ENCODE data around the gene IGF2BP3.
"Not testable (repeated sequence)": the region's sequence is repeated elsewhere in the genome, so short reads cannot be mapped to it uniquely, and the experiment has no call there.

IGF2BP3 gene

DNA sequence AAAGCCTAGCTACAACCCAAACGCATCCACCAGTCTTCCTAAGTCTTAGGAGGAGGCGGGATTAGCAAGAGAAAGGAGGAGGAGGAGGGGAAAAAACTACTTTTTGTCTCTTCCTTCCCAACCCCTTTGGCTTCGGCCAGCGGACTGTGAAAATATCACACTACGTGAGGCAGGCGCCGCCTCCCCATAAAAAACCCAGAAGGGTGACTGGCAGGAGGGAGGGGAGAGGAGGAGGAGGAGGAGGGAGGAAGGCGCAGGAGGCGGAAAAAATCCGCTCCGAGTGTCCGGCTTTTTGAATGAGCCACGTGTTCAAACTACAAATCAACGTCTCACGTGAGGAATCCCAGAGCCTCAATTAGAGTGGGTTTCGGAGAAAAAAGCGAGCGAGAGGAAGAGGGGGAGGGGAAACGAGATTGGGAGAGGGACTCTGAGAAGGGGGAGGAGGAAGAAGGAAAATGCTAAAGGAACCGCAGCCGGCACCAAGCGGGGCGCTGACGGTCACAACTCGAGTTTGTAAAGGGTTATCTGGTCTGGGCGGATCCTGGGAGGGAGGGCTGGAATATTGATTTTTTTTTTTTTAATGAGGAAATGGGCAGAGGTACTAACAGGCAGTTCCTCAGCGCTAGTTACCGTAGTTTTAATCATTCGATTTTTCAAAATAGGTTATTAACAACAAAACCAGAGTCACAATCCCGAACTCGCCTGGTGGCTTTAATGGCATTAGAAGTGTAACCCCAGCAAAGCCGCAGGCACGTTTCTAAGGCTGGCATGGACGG is at the start of gene IGF2BP3:
Gene IGF2BP3, minus strand, starts transcription at position 162 of the 776 bp plus-strand sequence. CDS start 381 bp downstream, outside the sequence.
- DNase-seq = no peak

DNA sequence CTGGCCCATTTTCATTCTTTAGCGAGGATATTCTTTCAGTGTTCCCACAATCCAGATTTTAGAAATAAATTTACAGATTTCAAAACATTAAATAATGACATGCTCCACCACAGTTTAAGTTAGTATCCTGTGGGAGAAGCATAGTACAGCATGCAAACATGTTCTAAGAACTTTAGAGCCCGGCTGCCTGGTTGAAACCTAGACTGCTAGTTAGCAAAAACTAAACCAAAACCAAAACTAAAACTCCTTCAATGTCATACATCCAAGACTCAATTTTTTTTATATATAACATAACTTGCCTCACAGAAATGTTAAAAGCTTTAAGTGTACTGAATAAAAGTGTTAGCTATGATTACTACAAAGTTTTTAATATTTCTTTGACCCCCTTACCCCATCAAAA is 44.5 kb upstream of the IGF2BP3 start:
- DNase-seq = no peak

DNA sequence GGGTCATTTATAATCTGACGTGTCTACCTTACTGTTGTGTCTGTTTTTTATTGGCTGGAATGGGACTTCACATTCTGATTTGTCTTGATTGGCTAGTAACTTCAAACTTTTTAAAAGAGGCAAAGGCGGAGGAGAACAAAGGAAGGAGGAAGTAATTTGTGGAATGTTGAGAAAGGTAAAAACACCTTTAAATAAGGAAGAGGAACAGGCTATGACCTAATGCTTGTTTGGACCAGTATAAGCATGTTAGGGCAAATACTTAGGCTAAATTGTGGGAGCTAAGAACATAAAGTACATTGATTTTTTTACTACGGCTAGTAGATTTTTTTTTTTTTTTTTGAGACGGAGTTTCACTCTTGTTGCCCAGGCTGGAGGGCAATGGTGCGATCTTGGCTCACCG is 43.5 kb upstream of the IGF2BP3 start:
- not testable (repeated sequence) for DNase-seq

DNA sequence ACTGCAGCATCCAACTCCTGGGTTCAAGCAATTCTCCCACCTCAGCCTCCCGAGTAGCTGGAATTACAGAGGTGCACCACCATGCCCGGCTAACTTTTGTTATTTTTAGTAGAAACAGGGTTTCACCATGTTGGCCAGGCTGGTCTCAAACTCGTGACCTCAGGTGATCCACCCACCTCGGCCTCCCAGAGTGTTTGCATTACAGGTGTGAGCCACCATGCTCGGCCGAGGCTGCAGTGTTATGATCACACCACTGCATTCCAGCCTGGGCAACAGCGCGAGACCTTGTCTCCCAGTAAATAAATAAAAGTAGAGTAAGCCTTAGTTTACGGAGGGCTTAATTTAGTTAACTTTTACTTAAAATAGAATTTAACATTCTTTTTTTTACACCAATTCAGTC is 23.7 kb upstream of the IGF2BP3 start:
- DNase-seq = no peak

DNA sequence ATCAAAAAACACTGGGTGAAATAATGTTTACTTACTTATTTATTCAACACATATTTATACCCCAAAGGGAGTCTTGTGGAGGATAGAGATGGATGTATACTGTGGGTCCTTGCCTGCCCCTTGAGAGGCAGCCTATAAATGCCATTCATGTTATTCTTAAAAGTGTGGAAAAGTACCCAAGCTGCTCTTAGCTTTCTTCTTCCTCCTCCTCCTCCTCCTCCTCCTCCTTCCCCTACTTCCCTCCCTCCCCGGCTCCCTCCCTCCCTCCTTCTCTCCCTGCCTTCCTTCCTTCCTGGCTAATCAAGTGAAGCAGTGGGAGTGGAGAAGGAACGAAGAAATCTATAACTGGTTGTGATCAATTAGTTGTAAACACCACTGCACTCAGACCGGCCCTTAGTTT is 21.2 kb upstream of the IGF2BP3 start:
- DNase-seq = no peak

DNA sequence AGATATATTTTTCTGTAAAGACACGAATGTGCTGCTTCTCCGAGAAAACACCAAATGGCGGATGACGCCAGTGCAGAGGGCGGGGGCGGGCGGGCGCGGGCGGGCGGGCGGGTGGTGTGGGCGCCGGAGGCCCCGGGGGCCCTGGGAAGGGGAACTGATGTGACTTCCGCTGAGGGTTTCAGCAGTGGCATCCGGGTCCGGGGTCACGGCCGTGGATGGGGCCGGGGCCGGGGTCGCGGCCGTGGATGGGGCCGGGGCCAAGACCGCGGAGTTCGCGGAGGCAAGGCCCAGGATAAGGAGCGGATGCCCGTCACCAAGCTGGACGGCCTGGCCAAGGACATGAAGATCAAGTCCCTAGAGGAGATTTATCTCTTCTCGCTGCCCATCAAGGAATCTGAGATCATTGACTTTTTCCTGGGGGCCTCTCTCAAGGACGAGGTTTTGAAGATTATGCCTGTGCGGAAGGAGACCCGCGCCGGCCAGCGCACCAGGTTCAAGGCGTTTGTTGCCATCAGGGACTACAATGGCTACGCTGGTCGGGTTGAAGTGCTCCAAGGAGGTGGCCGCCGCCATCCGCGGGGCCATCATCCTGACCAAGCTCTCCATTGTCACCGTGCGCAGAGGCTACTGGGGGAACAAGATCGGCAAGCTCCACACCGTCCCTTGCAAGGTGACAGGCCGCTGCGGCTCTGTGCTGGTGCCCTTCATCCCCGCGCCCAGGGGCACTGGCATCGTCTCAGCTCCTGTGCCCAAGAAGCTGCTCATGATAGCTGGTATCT is 20.3 kb upstream of the IGF2BP3 start:
- DNase-seq = peak in 36 of 51 donors; percentile 9 to 65 (median 34)

DNA sequence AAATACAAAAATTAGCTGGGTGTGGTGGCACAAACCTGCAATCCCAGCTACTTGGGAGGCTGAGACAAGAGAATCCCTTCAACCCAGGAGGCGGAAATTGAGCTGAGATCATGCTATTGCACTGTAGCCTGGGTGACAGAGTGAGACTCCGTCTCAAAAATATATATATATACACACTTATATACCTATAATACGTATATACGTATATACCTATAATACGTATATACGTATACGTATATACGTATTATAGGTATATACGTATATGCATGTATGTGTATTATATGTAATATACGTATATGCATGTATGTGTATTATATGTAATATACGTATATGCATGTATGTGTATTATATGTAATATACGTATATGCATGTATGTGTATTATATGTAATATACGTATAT is 18.4 kb upstream of the IGF2BP3 start:
- DNase-seq = not testable (repeated sequence)

DNA sequence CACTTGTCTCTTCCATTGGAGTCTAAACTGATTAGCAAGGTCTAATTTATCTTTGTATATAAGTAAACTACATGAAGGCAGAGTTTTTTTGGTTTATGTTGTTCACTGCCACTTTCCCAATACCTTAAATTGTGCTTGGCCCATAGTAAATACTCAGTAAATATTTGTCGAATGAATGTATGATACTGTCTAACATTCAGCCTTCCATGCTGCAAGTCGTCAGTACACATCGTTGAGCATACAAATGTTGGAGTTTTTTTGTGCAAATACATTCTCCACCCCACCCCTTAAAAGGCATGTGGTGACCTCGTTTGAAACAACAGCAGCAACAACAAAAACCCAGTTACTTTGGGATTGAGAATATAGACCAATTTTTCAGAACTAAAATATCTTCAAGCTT is 17.4 kb upstream of the IGF2BP3 start:
- DNase-seq = no peak

DNA sequence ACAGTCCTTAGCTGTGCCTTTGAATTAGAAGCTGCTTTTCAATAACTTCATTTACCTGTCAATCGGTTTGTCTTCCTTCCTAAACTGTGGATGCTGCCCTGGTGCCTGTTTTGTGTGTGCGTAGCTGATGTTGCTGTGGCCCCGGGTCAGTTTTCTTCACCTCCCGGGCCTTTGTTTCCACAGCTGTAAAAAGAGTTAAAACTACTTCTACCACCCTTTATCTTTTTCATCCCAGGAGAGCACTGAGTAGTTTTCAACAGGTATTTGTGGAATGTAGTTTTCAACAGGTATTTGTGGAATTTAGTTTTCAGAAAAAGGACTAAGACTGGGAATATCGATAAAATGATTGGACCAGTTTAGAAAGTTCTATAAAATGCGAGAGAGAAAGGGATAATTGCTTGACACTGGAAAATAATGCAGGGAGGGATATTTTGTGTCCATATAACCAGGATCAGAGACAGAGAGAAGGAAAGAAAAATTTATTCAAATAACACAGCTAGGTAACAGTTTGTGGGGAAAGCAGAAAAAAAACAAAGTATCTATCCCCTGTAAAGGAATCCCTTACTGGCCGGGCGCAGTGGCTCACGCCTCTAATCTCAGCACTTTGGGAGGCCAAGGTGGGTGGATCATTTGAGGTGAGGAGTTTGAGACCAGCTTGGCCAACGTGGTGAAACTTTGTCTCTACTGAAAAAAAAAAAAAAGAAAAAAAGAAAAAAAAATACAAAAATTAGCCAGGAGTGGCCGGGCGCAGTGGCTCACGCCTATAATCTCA is 15.9 kb upstream of the IGF2BP3 start:
- no peak for DNase-seq

DNA sequence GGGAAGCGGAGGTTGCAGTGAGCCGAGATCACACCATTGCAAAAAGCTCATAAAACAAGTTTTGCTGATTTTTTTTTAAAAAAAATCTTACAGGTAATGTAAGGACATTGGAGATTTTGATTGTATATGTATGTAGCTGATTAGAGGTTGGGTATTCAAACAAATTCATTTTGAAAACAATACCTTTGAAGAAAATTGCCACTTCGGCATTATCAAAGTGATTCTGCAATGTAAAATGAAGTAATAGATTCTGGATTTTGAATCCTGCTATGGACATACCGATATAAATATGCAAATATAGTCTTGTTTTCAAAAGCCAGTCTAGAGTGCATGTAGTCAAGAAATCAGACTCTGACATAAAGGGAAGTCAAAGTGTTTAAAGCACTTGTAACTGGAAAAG is 12.4 kb upstream of the IGF2BP3 start:
- DNase-seq = no peak

DNA sequence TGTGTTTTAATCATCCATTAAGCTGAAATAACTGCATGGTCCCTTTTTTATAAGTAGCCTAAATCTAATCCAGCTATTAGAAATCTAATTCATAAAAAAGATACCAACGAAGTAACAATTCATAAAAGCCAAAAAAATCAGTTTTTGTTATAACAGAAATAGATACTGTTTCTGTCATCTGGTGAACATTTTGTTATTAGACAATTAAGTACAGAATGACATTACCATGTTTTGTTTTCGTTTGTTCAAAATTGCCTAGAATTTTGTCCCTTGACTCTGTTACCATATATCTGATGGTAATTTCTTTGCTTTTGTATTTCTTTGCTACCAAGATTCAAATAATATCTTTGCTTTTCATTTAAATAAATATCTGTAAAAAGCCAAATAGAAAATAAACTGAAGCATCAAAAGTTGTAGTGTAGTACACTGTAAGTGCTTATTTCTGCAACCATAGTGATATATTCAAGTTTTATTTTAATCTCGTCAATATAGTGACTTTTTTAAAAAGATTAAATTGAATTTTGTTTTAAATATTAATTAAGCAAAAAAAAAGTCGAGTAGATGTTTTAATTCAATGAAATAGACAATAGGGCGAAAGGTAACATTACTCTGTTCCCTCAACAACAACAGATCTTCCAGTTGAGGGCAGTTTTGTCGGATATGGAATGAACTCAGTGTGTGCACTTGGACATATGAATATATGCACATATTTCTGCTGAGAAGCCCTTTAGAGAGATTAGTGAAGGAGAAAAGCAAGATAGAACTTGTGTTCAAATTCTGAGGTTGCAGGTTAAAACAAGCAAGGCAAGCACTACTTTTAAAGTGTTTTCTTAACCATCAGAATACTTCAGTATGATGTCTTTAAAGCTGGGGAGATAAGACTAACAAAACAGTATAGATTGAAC is 7.9 kb upstream of the IGF2BP3 start:
- DNase-seq = no peak

DNA sequence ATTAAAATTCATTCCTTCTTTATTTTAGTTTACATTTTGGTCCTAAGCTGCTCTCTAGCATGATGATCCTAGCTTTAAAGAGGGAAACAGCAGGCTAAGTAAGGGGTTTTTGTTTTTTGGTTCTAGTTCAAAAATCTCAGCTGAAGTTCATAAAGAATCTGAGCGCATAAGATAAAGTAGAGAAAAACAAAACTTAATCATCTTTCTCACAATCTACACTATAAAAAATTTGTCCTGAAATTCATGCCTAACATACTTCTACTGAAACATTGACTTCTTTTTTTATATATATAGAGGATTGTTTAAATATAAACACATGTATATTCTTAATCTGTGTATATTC is 6.8 kb upstream of the IGF2BP3 start:
- DNase-seq = no peak

DNA sequence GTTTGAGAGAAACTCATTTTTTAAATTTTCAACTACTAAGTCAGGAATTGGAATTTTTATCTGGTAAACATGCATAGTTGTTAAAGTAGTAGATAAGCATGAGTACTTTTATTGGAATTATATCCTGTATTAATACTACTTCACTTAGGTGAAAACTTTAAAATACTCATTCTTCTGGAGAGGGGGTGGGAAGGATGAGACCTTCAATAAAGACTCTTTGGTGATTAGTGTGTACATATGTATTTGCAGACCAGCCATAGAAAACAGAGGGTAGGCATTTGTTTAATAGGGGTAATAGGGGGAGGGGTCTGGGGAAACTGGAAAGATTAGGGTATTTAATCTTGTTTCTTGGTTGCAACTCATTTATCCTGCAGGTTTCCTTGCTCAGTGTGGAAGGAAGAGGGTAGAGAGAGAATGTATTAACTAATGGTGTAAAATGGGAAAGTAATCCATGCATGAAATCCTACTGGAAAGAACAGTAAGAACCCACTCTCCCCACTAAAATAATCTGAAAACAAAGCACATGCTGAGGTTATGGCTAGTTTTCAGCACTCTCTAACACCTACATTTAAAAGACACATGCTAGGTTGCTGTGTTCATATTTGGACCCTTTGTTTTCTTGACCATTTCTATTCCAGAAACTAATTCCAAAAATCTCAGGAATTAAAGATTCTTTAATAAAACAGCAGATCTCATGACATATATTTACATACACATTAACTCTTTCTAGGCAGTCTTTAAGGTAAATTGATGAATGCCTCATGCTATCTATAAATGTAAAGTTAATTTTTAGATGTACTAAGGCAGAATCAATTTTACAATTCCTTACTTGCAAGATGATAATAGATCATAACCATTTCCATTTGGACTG is 6.2 kb upstream of the IGF2BP3 start:
- DNase-seq = no peak

DNA sequence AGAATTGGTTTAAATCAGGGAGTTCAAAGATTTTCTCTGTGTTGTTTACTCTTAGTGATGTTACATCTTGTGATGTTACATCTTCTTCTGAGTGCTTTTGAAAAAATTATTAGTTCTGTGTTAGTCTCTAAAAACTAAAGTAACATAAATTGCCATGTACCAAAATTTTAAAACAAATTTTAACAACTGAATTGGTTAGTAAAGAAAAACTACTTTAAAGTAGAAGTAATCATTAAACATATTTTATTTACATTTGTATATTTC is 5.2 kb upstream of the IGF2BP3 start:
- DNase-seq = no peak

DNA sequence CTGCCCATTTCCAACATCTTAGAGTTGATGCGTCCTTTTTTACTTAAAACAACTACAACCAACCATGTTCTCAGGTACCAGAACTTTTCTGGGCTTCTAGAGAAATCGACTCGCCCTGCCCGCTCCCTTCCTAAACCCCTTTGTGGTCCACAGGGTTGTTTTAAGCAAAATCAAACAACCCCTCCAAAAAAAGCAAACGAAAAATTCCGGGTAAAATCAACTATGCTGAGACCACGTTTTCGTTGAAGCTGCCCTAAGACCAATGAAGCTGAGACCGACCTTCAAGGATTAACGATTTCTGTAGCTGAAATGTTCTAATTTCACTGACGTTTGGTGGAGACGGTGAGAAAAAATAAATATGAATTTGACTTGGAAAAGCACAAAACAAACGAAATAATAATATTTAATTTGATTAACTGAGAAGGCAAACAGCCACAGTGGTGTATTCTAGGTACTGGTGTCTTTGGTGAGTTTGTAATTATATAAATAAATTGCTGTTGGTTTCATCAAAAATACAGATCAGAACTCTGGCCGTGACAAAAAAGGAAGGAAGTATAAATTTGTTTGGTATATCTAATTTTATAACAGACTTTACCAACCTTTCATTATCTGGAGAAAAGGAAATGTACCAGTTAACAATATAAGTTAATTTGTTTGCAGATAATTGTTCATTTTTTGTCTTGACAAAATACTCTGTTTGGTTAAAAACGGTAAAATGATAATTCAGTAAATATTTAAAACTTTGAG is 4.7 kb upstream of the IGF2BP3 start:
- no peak for DNase-seq

DNA sequence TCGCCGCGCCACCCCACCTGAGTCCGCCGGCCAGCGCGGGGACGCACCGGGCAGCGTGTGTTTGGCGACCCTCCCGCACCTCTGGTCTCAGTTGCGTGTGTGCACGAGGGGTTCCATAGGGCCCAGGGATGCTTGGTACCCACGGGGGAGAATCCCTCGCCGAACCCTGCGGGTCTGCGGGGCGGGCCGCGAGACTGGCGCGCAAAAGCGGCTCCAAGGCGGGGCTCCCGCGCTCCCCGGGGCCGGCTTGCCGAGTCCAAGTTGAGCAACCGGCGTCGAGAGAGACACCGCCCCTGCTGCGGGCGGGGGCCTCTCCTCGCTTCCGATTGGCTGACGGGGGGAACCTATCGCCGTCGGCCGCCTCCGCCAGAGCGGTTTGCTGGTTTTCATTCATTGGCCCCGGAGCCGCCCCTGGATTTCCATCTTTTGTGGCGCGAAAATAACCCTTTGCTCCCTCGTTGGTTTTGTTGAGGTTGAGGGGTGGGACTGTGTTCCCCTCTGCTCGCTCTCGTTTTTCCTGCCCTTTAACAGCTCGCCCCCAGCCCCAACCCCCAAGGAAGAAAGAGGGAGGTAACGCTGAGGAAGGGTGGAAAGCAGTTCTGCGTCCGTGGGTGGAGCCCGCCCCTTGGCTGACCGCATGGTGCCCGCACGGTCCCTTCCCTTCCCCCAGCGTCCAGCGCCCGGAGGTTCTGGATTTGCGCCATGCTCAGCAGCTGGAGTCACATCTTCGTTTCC is 4.0 kb upstream of the IGF2BP3 start:
- peak in 2 of 51 donors; percentile 12 to 18 for DNase-seq

DNA sequence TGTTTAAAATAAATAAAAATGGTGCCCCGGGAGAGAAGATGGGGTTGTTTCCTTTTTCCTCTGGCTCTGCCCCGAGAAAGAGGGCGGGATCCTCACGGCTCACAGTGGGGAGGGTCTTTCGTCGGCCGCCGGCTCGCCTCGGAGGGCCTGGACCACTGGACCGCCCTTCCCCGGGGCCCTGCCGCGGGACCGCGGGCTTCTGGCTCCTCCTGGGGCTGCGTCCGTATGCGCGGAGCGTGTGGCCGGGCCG is 3.5 kb upstream of the IGF2BP3 start:
- DNase-seq = no peak

DNA sequence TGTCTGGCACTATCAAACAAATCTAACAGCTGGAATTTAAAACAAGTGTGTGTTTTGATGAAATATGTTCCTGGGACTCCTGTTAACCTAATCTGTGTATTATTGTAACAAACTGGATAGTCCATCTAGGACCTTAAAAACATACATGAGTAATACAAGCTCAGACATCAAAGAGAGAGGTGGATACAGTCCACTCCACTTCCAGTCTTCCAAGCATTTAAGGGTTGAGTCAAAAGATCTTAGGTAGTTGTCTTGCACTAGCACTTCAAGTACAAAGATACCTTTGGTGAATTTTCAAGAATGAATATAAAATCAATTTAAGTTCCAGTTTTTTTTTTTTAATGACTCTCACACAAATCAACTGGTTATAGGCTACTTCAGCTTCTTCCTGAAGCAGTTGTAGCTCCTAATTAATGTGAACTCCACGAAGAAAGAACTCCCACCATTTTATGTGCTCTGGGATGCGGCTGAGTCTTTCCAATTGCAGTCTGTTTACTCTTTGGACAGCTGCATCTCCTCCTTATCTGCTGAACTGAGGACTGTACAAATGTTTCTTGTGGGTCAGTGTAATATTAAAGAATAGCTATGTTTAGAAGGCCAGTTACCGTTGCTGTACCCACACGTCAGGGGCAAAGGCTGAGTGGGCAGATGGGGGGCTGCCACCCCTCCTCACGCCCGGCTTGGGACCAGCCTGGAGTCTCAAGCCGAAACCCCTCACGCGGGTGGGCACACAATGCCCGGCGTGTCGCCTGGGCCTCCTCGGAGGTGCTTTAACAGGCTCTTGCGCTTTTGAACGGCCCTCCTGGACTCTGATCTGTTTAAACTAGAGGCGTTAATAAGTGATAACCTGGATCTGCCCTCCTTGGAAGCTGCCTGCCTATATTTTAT is 2.9 kb upstream of the IGF2BP3 start:
- DNase-seq = no peak
